ENCODE data around the gene RGS16. TPM values are rescaled to one million over a fixed set of nuclear protein-coding genes. Genes with fewer than 3 reads are reported as not detected.

Gene RGS16
- total RNA-seq, 5 donors from 2014 or later (not counting 1 experiment from before 2014, with no cell fraction given) = 2.9 to 15.6 (median 4.6) TPM

DNA sequence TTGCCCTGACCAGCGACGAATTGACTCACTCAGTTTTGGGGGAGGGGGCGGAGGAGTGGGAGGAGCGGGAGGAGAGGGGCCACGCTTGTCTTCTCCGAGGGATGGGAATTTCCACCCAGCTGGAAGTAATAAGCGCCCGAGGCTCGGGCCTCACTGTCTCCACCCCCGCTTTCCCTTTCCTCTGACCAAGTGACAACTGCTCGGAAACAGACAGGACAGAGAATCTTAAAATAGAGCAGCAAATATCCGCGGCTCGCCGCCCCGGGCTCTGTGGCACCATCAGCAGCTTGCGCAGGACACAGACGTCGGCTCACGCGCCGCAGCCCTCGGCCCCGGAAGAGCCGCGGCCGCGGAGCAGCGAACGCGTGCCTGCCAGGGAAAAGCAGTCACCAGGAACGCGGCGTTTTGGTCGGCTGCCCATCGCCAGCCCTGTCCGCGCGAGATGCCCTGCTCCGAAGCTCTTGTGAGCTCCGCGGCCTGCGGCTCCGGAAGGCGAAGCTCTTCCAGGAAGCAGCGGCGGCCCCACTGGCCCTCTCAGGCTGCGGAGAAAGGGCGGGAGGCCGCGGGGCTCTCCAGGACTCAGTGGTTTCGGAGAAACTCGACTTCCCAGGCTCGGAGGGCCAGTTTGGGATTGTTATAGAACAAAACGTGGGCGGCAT, 10.7 kb upstream of the RGS16 start:
- ATAC-seq (replicated peaks in 1 of 4) (peak in 3 of 4 experiments; percentile 11 to 40 (median 25)), DNase-seq (peak in 15 of 35 experiments; percentile 16 to 67 (median 36))
- no peaks in the 10 kb centered on the region for H3K9me3 ChIP-seq
- H3K4me3 ChIP-seq (ENCODE audit: control insufficient read depth in 1 of 2, extremely low read depth in 1 of 2, low read length in 1 of 2) = peak overlapping the region; percentile 56 to 94
- H3K36me3 Mint-ChIP-seq = no peaks in the 10 kb centered on the region
- peaks cover 36 to 40% (median 39%) of the 10 kb centered on the region in 3 donors for H3K4me1 Mint-ChIP-seq
- H3K27me3 ChIP-seq (replicated peaks in 1 of 2; ENCODE audit: control insufficient read depth in 2 of 2, extremely low read depth in 1 of 2, insufficient read depth in 2 of 2, low read length in 1 of 2) = peaks cover 16 to 50% of the 10 kb centered on the region in 2 experiments
- POLR2A ChIA-PET = interaction anchor here in 1 of 2 donors (0.6 to 0.7 kb wide), 2 partner anchors 10 to 14 kb away, joined by 4 to 8 read pairs; no protein-coding TSS in a partner anchor
- H3K27ac ChIP-seq (ENCODE audit: low read length) = no peak overlapping the region
- peaks cover 25 to 34% of the 10 kb centered on the region in 2 donors for H3K27me3 Mint-ChIP-seq
- no peak overlapping the region for H3K27ac Mint-ChIP-seq
- CTCF ChIA-PET = interaction anchor here (0.7 to 4.0 kb wide), 10 partner anchors 8 to 172 kb away, joined by 3 to 21 read pairs (median 5); no protein-coding TSS in a partner anchor
- no peaks in the 10 kb centered on the region for H3K9me3 Mint-ChIP-seq
- peaks cover 19 to 32% of the 10 kb centered on the region in 2 experiments for H3K4me1 ChIP-seq (ENCODE audit: control insufficient read depth in 1 of 2, extremely low read depth in 1 of 2, insufficient read depth in 2 of 2, low read length in 2 of 2)
- 0% methylated on average over 43 of the region's 56 CpGs for WGBS (ENCODE audit: insufficient coverage)
- H3K4me3 Mint-ChIP-seq = peak overlapping the region; percentile 76 to 83 (median 79)
- no peaks in the 10 kb centered on the region for H3K36me3 ChIP-seq (ENCODE audit: control insufficient read depth in 2 of 2, extremely low read depth in 1 of 2, insufficient read depth in 1 of 2, low read length in 1 of 2)

DNA sequence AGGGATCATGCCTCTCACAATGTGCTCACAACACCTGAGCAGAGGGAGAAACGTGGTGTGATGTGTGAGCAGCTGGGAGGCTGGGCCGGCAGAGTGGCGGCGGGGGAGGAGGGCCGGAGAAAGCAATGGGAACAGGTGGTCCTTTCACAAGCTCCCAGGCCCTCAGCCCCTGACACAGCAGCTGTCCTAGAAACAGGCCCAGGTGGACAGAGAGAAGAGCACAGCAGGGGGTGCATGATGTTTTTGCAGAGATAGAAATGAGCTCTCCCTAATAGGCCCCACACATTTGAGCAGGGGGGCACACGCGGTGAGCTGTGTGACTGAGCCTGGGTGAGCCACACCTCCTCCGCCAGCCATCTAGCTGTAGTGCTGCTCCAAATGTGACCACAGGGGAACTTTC, 7.6 kb upstream of the RGS16 start:
- WGBS (ENCODE audit: insufficient coverage) = 95% methylated on average over 8 of the region's 8 CpGs
- no peaks in the 10 kb centered on the region for H3K36me3 ChIP-seq (ENCODE audit: control insufficient read depth in 2 of 2, extremely low read depth in 1 of 2, insufficient read depth in 1 of 2, low read length in 1 of 2)
- H3K27me3 ChIP-seq (replicated peaks in 1 of 2; ENCODE audit: control insufficient read depth in 2 of 2, extremely low read depth in 1 of 2, insufficient read depth in 2 of 2, low read length in 1 of 2) = peaks cover 12 to 49% of the 10 kb centered on the region in 2 experiments
- POLR2A ChIA-PET = interaction anchor here in 1 of 2 donors (1.4 kb wide), 1 partner anchor 9 kb away, joined by 3 read pairs; no protein-coding TSS in a partner anchor
- no peaks in the 10 kb centered on the region for H3K9me3 Mint-ChIP-seq
- H3K4me3 ChIP-seq (ENCODE audit: control insufficient read depth in 1 of 2, extremely low read depth in 1 of 2, low read length in 1 of 2) = no peak overlapping the region
- peaks cover 19 to 30% of the 10 kb centered on the region in 2 experiments for H3K4me1 ChIP-seq (ENCODE audit: control insufficient read depth in 1 of 2, extremely low read depth in 1 of 2, insufficient read depth in 2 of 2, low read length in 2 of 2)
- H3K27ac ChIP-seq (ENCODE audit: low read length) = no peak overlapping the region
- no peaks in the 10 kb centered on the region for H3K36me3 Mint-ChIP-seq
- H3K27me3 Mint-ChIP-seq = peaks cover 33 to 35% of the 10 kb centered on the region in 2 donors
- no peak overlapping the region for H3K27ac Mint-ChIP-seq
- peaks cover 28 to 32% (median 31%) of the 10 kb centered on the region in 3 donors for H3K4me1 Mint-ChIP-seq
- DNase-seq (no peak), ATAC-seq (replicated peaks in 1 of 4) (no peak)
- CTCF ChIA-PET = interaction anchor here (0.5 to 1.2 kb wide), 4 partner anchors 11 to 495 kb away, joined by 3 read pairs; partner anchors contain the start of gene RNASEL (in 1 of the 2)
- H3K4me3 Mint-ChIP-seq = no peak overlapping the region
- no peaks in the 10 kb centered on the region for H3K9me3 ChIP-seq

DNA sequence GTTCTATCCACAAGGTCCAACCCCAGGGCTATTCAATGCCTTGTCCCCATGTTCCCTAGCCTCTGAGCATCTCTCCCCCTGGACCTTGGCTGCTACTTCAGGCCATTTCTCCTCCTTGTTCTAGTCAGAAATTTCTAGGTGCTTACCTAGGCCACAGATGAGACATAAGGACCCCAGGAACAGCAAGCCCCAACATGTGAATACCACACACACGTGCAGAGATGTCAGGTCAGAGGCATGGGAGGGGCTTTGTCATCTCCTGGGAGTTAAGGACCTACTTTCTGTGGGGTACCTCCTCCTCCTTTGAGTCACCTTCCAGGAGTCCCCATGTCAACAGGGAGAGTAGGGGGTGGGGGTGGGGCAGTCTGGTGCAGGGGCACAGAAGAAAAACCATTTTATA, 7.1 kb upstream of the RGS16 start:
- Histone ChIP-seq H3K36me3 (ENCODE audit: control insufficient read depth in 2 of 2, extremely low read depth in 1 of 2, insufficient read depth in 1 of 2, low read length in 1 of 2) (no peaks in the 10 kb centered on the region), H3K4me1 (ENCODE audit: control insufficient read depth in 1 of 2, extremely low read depth in 1 of 2, insufficient read depth in 2 of 2, low read length in 2 of 2) (peaks cover 15 to 25% of the 10 kb centered on the region in 2 experiments), H3K9me3 (no peaks in the 10 kb centered on the region), H3K27me3 (replicated peaks in 1 of 2; ENCODE audit: control insufficient read depth in 2 of 2, extremely low read depth in 1 of 2, insufficient read depth in 2 of 2, low read length in 1 of 2) (peaks cover 12 to 48% of the 10 kb centered on the region in 2 experiments), H3K27ac (ENCODE audit: low read length) (no peak overlapping the region), H3K4me3 (ENCODE audit: control insufficient read depth in 1 of 2, extremely low read depth in 1 of 2, low read length in 1 of 2) (no peak overlapping the region)
- DNase-seq (no peak), ATAC-seq (replicated peaks in 1 of 4) (no peak)
- Mint-ChIP-seq H3K36me3 (no peaks in the 10 kb centered on the region), H3K27me3 (peaks cover 33% of the 10 kb centered on the region in 2 donors), H3K4me3 (no peak overlapping the region), H3K4me1 (peaks cover 23 to 27% (median 26%) of the 10 kb centered on the region in 3 donors), H3K9me3 (no peaks in the 10 kb centered on the region), H3K27ac (no peak overlapping the region)
- ChIA-PET POLR2A (no interaction called here), CTCF (no interaction called here)
- no CpG with 5 or more reads among the region's 1 CpG for WGBS (ENCODE audit: insufficient coverage)

DNA sequence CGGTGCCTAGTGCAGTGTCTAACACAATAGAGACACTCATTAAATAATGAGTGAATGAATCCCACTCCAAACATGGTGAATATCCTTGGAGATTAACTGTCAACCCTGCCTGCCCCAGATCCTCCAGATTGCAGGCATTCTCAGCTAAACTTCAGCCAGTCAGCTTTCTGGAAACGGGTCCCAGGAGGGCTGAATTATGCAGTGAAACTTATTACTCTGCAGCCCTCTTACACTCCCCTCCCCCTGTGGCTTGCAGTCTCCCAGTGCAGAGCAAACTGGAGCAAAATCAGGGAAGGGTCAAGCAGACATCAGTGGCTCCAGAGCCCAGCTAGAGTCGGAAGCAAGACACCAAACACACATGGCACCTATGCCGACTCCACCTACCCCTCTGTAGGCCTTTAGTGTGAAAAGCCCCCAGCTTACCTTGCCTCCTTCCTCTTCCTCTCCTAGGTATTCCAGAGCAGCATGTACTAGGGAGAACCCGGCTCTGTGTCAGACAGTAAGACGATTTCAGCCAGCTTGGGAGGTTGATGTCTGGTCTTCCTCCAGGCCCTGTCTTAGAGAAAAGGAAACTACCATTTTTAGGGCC, 6.5 kb upstream of the RGS16 start:
- Mint-ChIP-seq H3K4me1 (peaks cover 17 to 21% (median 20%) of the 10 kb centered on the region in 3 donors), H3K4me3 (no peak overlapping the region), H3K27me3 (peaks cover 33% of the 10 kb centered on the region in 2 donors), H3K36me3 (no peaks in the 10 kb centered on the region), H3K9me3 (no peaks in the 10 kb centered on the region), H3K27ac (no peak overlapping the region)
- POLR2A ChIA-PET = interaction anchor here in 1 of 2 donors (0.6 kb wide), 1 partner anchor 10 kb away, joined by 3 read pairs; no protein-coding TSS in a partner anchor
- CTCF ChIA-PET = no interaction called here
- 90% methylated on average over 3 of the region's 6 CpGs for WGBS (ENCODE audit: insufficient coverage)
- ATAC-seq (replicated peaks in 1 of 4) = no peak
- no peak for DNase-seq
- H3K36me3 ChIP-seq (ENCODE audit: control insufficient read depth in 2 of 2, extremely low read depth in 1 of 2, insufficient read depth in 1 of 2, low read length in 1 of 2) = no peaks in the 10 kb centered on the region
- peaks cover 8 to 19% of the 10 kb centered on the region in 2 experiments for H3K4me1 ChIP-seq (ENCODE audit: control insufficient read depth in 1 of 2, extremely low read depth in 1 of 2, insufficient read depth in 2 of 2, low read length in 2 of 2)
- H3K4me3 ChIP-seq (ENCODE audit: control insufficient read depth in 1 of 2, extremely low read depth in 1 of 2, low read length in 1 of 2) = no peak overlapping the region
- peaks cover 12 to 49% of the 10 kb centered on the region in 2 experiments for H3K27me3 ChIP-seq (replicated peaks in 1 of 2; ENCODE audit: control insufficient read depth in 2 of 2, extremely low read depth in 1 of 2, insufficient read depth in 2 of 2, low read length in 1 of 2)
- H3K27ac ChIP-seq (ENCODE audit: low read length) = no peak overlapping the region
- H3K9me3 ChIP-seq = no peaks in the 10 kb centered on the region

DNA sequence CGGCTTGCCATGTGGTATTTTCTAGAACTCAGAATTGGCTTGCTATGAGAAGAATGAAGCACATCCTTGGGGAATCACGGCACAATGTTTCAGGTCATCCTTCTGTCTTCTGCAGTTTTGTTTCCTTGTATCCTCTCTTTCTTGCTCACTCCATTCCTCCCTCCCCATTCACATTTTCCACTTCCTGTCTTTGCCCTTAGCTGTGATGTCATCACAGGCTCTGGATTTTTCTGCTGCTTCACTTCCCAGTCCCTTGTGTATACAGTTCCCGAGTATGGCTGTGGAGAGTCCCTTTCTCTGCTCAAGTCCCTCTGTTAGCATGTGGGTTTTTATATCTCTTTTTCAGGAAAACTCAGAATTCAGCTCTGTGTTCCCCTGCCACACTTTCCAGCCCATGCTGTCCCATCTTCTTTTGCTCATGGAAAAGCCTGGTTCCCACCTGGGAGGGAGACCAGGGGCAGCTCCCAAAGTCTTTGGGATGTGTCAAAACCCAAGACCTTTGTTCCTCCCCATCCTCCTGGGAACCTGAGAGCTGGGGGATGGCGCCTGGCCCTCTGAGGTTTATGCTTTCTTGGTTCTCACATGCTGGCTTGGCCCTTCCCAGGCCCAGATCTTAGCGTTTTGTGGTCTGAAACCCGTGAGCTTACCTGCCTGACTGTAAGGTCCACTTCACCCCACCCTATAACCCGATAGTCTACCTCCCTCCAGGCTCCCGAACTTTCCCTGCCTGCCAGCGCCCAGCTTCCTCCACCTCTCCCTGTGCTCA, 4.8 kb upstream of the RGS16 start:
- Mint-ChIP-seq H3K27me3 (peaks cover 29 to 32% of the 10 kb centered on the region in 2 donors), H3K36me3 (no peaks in the 10 kb centered on the region), H3K4me1 (peaks cover 5 to 15% (median 12%) of the 10 kb centered on the region in 3 donors), H3K9me3 (no peaks in the 10 kb centered on the region), H3K4me3 (no peak overlapping the region), H3K27ac (peak overlapping the region in 1 of 2 donors; percentile 3)
- DNase-seq (no peak), ATAC-seq (replicated peaks in 1 of 4) (no peak)
- H3K36me3 ChIP-seq (ENCODE audit: control insufficient read depth in 2 of 2, extremely low read depth in 1 of 2, insufficient read depth in 1 of 2, low read length in 1 of 2) = no peaks in the 10 kb centered on the region
- WGBS (ENCODE audit: insufficient coverage) = 91% methylated on average over 7 of the region's 9 CpGs
- CTCF ChIA-PET = interaction anchor here (1.0 to 1.3 kb wide), 2 partner anchors 13 to 176 kb away, joined by 4 to 8 read pairs; no protein-coding TSS in a partner anchor
- POLR2A ChIA-PET = no interaction called here
- no peak overlapping the region for H3K27ac ChIP-seq (ENCODE audit: low read length)
- H3K9me3 ChIP-seq = no peaks in the 10 kb centered on the region
- H3K27me3 ChIP-seq (replicated peaks in 1 of 2; ENCODE audit: control insufficient read depth in 2 of 2, extremely low read depth in 1 of 2, insufficient read depth in 2 of 2, low read length in 1 of 2) = peaks cover 10 to 38% of the 10 kb centered on the region in 2 experiments
- no peak overlapping the region for H3K4me3 ChIP-seq (ENCODE audit: control insufficient read depth in 1 of 2, extremely low read depth in 1 of 2, low read length in 1 of 2)
- H3K4me1 ChIP-seq (ENCODE audit: control insufficient read depth in 1 of 2, extremely low read depth in 1 of 2, insufficient read depth in 2 of 2, low read length in 2 of 2) = peaks cover 2 to 9% of the 10 kb centered on the region in 2 experiments

DNA sequence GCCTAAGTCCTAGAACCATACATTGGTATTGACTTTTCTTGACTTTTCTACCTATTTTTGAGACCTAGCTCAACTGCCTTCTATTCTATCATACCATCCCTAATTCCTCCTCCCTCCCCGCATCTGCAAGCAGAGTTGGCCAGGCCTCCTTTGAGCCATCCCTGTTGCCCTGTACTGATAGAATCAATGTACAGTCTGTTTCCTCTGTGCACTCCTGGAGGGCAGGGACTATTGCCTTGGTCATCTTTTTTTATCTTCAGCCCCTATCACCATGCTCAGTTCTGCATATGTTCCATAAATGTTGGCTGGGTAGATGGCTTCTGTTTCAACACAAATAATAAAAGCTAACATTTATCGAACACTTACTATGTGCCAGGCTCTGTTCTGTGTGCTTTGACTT, 4.0 kb upstream of the RGS16 start:
- Mint-ChIP-seq H3K36me3 (no peaks in the 10 kb centered on the region), H3K27ac (no peak overlapping the region), H3K4me1 (peaks cover 0 to 10% (median 6%) of the 10 kb centered on the region in 3 donors), H3K9me3 (no peaks in the 10 kb centered on the region), H3K27me3 (peaks cover 21 to 24% of the 10 kb centered on the region in 2 donors), H3K4me3 (no peak overlapping the region)
- 100% methylated on average over 1 of the region's 2 CpGs for WGBS (ENCODE audit: insufficient coverage)
- Histone ChIP-seq H3K4me1 (ENCODE audit: control insufficient read depth in 1 of 2, extremely low read depth in 1 of 2, insufficient read depth in 2 of 2, low read length in 2 of 2) (peaks cover 10 to 15% of the 10 kb centered on the region in 2 experiments), H3K36me3 (ENCODE audit: control insufficient read depth in 2 of 2, extremely low read depth in 1 of 2, insufficient read depth in 1 of 2, low read length in 1 of 2) (no peaks in the 10 kb centered on the region), H3K27ac (ENCODE audit: low read length) (no peak overlapping the region), H3K27me3 (replicated peaks in 1 of 2; ENCODE audit: control insufficient read depth in 2 of 2, extremely low read depth in 1 of 2, insufficient read depth in 2 of 2, low read length in 1 of 2) (peaks cover 2 to 35% of the 10 kb centered on the region in 2 experiments), H3K4me3 (ENCODE audit: control insufficient read depth in 1 of 2, extremely low read depth in 1 of 2, low read length in 1 of 2) (no peak overlapping the region), H3K9me3 (no peaks in the 10 kb centered on the region)
- POLR2A ChIA-PET = no interaction called here
- DNase-seq (no peak), ATAC-seq (replicated peaks in 1 of 4) (no peak)
- CTCF ChIA-PET = interaction anchor here in 1 of 2 donors (1.3 to 1.5 kb wide), 2 partner anchors 11 to 13 kb away, joined by 3 to 4 read pairs; no protein-coding TSS in a partner anchor
